Left lobe of liver (tissue), 2 donors: ENCODE data around the gene ENOPH1. TPM values are rescaled to one million over a fixed set of nuclear protein-coding genes. Genes with fewer than 3 reads are reported as not detected.
"Not testable (repeated sequence)": the region's sequence is repeated elsewhere in the genome, so short reads cannot be mapped to it uniquely, and the experiment has no call there.

Experiments used
- ATAC-seq: fragments of 200-7000 bp; cut with Tn5 transposase; one replicate; pipeline ENCODE4 v1.9.1; 2020; ENCODE audit warnings: mild to moderate bottlenecking, moderate library complexity
- DNase-seq: peaks from one replicate; pipeline ENCODE4 v3.0.0-alpha.2; 2020; ENCODE audit warnings: low spot score
- total RNA-seq: library from RNA; stranded (reverse); gene quantifications from one replicate; pipeline ENCODE4 v1.2.1, GENCODE V29; 2021
- donor health status: DM: no; HTN: no; CAD: no; lungs with moderate emphysema.
- donor health status: DM: no; HTN: yes; CAD: no.

The ENOPH1 gene
- total RNA-seq: 7.8 TPM

- DNase-seq: peak; percentile 98
Observed at GRCh38 chr4:82430193-82430963, at the start of gene ENOPH1, which contains the start of gene HNRNPDL. Gene ENOPH1 (plus strand): TSS chr4:82430590. CDS start chr4:82430830, 240 bp downstream. Gene HNRNPDL (minus strand): TSS chr4:82430462. CDS start chr4:82429690, 772 bp downstream.

GRCh38 chr4:82380831-82381230 lies 49.6 kb upstream of the ENOPH1 start:
- ATAC-seq (no peak), DNase-seq (no peak)

More at GRCh38 chr4:82430193-82430963, at the start of gene ENOPH1, which contains the start of gene HNRNPDL:
- ATAC-seq: peak; percentile 78

DNA sequence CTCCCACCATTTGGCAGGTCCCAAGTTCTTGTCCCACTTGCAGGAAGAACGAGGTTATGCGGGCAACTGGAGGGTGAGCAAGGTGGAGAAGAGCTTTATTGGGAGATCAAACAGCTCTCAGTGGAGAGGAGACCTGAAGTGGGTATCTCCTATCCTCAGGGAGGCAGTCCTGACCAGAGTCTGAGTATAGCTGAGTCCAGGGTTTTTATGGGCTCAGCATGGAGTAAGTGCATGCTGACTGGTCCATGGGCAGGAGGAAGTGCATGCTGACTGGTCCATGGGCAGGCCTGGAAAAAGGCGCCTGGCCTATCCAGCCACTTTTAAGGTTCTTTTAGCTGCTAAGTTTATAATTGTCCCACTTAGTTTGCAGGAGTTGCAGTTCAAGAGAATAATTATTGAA lies 49.2 kb upstream of the ENOPH1 start:
- ATAC-seq (no peak), DNase-seq (no peak)

GRCh38 chr4:82381661-82382296 lies 48.6 kb upstream of the ENOPH1 start:
- no peak for DNase-seq
- ATAC-seq: no peak

GRCh38 chr4:82382751-82383150 lies 47.6 kb upstream of the ENOPH1 start:
- no peak for DNase-seq
- ATAC-seq: no peak

DNA sequence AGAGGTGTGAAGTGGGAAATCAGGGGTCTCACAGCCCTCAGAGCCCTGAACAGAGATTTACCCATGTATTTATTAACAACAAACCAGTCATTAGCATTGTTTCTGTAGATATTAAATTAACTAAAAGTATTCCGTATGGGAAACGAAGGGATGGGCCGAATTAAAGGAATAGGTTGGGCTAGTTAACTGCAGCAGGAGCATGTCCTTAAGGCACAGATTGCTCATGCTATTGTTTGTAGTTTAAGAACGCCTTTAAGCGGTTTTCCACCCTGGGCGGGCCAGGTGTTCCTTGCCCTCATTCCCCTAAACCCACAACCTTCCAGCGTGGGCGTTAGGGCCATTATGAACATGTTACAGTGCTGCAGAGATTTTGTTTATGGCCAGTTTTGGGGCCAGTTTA lies 44.1 kb upstream of the ENOPH1 start:
- DNase-seq, ATAC-seq: not testable (repeated sequence)

- DNase-seq (no peak), ATAC-seq (peak; percentile 49)
Observed at GRCh38 chr4:82388405-82388804, 42.0 kb upstream of the ENOPH1 start.

GRCh38 chr4:82390061-82390460 lies 40.3 kb upstream of the ENOPH1 start:
- DNase-seq, ATAC-seq: not testable (repeated sequence)

GRCh38 chr4:82394896-82395295 lies 35.5 kb upstream of the ENOPH1 start:
- DNase-seq (no peak), ATAC-seq (no peak)

- DNase-seq (no peak), ATAC-seq (no peak)
Observed at GRCh38 chr4:82397527-82397926, 32.9 kb upstream of the ENOPH1 start.

DNA sequence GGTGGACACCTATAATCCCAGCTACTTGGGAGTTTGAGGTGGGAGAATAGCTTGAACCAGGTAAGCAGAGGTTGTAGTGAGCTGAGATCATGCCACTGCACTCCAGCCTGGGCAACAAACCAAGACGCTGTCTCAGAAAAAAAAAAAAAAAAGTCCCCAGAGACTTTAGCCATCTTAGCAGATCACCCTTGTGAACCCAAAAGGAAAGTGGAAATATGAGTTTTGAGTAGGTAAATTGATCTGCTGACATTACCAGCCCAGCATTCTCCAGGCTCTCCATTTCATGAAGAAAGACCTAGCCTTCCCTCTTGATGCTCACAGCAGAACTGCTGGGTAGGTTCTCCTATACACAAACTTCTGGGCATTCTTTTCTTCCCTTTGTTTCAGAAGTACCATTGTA lies 32.1 kb upstream of the ENOPH1 start:
- no peak for DNase-seq
- no peak for ATAC-seq

- no peak for DNase-seq
- no peak for ATAC-seq
Observed at GRCh38 chr4:82401600-82401999, 28.8 kb upstream of the ENOPH1 start.

GRCh38 chr4:82402196-82402775 lies 28.1 kb upstream of the ENOPH1 start:
- no peak for ATAC-seq
- no peak for DNase-seq

- ATAC-seq: no peak
- DNase-seq: no peak
Observed at GRCh38 chr4:82403725-82404124, 26.7 kb upstream of the ENOPH1 start.

DNA sequence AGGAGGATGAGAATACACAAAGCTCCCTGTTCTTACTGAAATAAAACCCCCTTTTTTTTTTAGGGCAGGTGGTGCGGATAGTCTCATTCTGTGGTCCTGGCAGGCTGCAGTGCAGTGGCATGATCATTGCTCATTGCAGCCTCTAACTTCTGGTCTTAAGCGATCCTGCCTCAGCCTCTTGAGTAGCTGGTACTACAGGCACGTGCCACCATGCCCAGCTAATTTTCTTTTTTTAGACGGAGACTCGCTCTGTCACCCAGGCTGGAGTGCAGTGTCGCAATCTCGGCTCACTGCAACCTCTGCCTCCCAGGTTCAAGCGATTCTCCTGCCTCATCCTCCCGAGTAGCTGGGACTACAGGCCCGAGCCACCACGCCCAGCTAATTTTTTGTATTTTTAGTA lies 15.3 kb upstream of the ENOPH1 start:
- ATAC-seq, DNase-seq: not testable (repeated sequence)

DNA sequence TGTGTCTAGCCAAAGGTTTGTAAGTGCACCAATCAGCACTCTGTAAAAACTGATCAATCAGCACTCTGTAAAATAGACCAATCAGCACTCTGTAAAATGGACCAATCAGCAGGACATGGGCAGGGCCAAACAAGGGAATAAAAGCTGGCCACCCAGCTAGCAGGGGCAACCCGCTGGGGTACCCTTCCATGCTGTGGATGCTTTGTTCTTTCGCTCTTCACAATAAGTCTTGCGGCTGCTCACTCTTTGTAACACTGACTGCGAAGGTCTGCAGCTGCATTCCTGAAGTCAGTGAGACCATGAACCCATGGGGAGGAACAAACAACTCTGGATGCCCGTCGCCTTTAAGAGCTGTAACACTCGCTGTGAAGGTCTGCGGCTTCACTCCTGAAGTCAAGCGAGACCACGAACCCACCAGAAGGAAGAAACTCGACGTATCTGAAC lies 14.4 kb upstream of the ENOPH1 start:
- no peak for DNase-seq
- no peak for ATAC-seq

GRCh38 chr4:82419451-82419850 lies 10.9 kb upstream of the ENOPH1 start:
- ATAC-seq: no peak

DNA sequence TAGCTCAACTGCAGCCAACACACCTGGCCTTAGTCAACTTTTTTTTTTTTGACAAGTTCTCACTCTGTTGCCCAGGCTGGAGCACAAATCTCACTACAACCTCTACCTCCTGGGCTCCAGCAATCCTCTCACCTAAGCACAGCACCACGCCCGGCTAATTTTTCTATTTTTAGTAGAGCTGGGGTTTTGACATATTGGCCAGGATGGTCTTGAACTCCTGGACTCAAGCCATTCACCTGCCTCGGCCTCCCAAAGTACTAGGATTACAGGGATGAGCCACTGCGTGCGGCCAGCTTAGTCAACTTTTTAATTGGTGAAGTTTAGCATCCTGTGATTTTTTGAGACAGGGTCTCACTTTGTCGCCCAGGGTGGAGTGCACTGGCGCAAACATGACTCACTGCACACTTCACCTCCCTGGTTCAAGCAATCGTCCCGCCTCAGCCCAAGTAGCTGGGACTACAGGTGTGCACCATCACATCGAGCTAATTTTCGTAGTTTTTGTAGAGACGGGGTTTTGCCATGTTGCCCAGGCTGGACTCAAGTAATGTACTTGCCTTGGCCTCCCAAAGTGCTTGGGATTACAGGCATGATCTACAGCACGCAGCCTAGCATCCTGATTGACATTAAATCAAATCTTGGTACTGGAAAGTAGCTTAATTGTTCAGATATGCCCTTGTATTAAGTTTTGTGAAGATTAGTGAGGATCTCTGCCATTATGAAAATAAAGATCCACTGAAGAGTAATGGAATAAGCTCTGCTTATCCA lies 8.4 kb upstream of the ENOPH1 start:
- ATAC-seq (peak; percentile 38), DNase-seq (no peak)

More at GRCh38 chr4:82419451-82419850, 10.9 kb upstream of the ENOPH1 start:
- no peak for DNase-seq

DNA sequence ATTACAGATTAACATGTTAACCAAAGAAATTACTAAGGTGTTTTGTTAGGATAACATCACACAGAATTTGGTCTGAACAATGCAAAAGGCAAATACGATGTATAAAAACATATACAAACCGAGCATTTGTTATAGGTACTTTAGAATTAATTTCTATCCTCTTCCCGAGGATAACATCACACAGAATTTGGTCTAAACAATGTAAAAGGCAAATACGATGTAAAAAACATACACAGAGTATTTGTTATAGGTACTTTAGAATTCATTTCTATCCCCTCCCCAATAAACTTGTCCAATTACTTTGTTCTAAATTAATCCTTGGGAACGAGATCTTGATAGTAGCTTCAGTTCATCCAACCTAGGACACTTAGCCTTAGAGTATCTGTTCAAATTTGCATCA lies 7.8 kb upstream of the ENOPH1 start:
- ATAC-seq (no peak), DNase-seq (no peak)

DNA sequence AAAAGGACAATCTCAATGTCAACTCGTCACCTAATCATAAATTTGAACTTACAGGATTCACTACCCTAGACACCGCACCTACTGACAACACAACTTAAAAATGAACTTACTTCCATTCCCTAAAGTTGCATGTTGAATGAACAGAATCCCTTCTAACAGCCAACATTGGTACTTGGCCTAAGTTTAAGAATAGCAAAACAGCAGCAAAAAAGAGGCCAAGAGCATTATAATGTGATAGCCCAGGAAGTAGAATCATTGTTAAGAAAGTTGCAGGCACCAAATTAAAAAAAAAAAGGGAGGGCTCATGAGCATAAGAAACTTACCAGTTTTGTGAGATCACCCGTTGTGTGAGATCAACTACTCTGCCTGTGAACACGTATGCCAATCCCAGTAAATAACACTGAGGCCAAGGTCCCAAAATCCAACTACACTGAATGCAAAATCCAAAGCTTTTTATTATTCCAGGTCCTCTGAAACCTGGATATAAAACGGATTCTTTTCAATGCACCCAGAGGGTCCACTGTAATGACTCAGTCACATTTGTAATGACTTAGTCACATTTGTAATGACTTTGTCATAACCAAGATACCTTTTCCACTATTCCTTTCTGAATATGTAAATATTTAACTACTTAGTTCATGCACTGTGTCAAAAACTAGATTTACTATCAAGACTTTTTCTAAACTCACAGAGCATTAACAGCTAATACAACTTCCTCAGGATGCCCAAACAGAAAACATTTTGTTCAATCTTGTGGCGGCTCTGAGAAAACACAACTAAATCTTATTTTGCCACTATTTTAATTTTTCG lies 6.9 kb upstream of the ENOPH1 start:
- ATAC-seq: no peak
- no peak for DNase-seq
